D721Med (cell line): ENCODE results near the gene CHST11.

ENCODE experiments used
- DNase-seq: peaks from one replicate; pipeline ENCODE4 v3.0.0; 2011; ENCODE audit warnings: low spot score; ENCODE audit not compliant: insufficient read length
- FAIRE-seq: peaks from 2 replicates; lab custom pipeline; 2011; peaks lifted over from hg19 to GRCh38; lab: Jason Lieb, UNC
- TF ChIP-seq, protein P1 (sequence below): IDR thresholded peaks from 2 replicates; pipeline ENCODE4 v1.5.1; 2012; ENCODE audit warnings: mild to moderate bottlenecking, control low read depth; ENCODE audit not compliant: insufficient read depth; ENCODE audit errors: missing control alignments

Gene CHST11

DNA sequence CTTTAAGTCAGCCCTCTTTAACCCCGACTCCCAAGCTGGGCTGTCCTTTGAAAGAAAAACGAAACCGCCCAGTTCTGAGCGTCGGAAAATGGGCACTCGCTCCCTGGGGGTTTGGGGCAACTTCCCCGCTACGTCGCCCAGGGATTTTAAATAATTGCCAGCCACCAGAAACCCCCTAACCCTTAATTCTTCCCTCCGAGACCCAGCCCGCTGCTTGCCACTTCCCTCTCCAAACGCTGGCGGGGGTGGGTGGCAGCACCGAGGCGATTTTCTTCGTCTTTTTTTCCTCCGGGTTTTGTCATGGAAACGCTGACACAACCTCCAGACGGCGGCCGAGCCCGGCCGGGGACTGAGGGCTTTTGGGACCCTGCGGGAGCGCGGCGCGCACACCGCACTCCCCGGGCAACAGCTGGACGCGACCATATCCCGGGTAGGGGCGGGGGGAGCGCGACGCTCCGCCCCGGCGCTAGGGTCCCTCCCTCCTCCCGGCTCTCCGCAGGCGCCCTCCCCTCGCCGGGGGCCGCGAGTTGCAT is at the start of gene CHST11:
Gene CHST11 (plus strand): TSS at position 532 of the 533 bp plus-strand sequence.
- no peak for FAIRE-seq

DNA sequence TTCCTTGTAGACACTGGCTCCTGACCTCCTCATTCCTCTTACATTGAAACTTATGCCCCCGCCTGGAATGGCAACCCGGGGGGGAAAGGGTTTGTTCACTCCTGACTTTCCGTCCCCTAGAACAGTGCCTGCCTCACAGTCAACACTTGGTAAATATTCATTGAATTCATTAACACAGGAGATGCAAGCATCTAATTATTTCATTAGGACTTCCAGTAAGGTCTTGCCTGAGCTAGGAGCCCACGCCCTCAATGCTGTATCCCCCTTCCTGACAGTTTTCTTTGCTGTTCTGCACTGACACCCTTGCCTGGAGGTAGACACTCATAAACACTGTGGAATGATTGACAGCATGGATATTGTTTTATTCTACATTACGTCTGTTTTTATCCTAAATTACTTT is 49.3 kb upstream of the CHST11 start:
- DNase-seq (no peak), FAIRE-seq (no peak)
- TF ChIP-seq, protein P1, sequence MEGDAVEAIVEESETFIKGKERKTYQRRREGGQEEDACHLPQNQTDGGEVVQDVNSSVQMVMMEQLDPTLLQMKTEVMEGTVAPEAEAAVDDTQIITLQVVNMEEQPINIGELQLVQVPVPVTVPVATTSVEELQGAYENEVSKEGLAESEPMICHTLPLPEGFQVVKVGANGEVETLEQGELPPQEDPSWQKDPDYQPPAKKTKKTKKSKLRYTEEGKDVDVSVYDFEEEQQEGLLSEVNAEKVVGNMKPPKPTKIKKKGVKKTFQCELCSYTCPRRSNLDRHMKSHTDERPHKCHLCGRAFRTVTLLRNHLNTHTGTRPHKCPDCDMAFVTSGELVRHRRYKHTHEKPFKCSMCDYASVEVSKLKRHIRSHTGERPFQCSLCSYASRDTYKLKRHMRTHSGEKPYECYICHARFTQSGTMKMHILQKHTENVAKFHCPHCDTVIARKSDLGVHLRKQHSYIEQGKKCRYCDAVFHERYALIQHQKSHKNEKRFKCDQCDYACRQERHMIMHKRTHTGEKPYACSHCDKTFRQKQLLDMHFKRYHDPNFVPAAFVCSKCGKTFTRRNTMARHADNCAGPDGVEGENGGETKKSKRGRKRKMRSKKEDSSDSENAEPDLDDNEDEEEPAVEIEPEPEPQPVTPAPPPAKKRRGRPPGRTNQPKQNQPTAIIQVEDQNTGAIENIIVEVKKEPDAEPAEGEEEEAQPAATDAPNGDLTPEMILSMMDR, result no peak

More for the DNA sequence above, at the start of gene CHST11:
- peak; percentile 89 for DNase-seq
- TF ChIP-seq, protein P1, result no peak

DNA sequence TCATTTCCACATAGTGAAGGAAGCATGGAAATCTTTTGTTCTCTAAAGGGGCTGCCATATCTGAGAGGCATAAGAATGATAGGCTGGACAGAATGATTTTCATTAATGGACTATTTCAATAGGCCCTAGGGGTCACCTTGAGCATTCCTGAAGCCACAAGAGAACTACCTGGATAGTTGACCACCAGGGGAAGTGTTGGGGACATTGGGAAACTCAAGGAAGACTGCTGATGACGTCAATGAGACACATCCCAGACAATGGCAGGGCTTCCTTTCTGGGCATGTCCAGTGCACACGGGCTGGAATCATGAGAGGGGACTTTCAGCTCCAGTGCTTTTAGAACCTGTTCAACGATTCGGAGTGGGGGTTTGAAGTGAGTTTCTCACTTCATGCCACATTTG is 48.8 kb upstream of the CHST11 start:
- no peak for DNase-seq
- TF ChIP-seq, protein P1, result no peak
- no peak for FAIRE-seq

DNA sequence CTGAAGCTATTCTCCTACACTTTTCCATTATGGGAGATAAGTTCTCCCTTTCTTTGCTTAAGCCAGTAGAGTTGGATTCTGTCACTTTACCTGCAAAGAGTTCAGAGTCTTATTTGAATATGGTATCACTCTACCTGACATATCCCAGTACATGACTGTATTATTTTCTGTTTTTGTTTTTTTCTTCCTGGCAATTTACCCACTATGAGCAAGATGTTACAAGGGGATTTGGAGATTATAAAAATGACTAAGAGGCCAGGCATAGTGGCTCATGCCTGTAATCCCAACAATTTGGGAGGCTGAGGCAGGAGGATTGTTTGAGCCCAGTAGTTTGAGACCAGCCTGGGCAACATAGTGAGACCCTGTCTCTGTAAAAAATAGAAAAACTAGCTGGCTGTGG is 46.4 kb upstream of the CHST11 start:
- FAIRE-seq, result no peak
- TF ChIP-seq, protein P1, result no peak
- DNase-seq, result no peak

DNA sequence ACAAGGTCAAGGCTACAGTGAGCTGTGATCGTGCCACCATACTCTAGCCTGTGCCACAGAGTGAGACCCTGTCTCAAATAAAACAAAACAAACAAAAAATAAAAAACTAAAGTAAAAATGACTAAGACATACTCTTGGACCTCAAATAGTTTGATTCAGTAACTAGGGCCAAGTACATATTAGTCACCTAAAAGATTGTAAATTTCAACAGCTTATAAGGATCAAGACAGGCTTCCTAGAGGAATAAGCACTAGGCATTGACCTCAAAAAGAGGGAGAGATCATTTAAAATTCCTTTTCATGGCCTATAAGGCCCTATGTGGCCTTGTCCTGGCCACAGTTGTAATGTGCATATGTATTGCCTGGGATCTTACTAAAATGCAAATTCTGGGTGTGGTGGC is 46.0 kb upstream of the CHST11 start:
- DNase-seq, result no peak
- FAIRE-seq, result no peak
- TF ChIP-seq, protein P1, result no peak

DNA sequence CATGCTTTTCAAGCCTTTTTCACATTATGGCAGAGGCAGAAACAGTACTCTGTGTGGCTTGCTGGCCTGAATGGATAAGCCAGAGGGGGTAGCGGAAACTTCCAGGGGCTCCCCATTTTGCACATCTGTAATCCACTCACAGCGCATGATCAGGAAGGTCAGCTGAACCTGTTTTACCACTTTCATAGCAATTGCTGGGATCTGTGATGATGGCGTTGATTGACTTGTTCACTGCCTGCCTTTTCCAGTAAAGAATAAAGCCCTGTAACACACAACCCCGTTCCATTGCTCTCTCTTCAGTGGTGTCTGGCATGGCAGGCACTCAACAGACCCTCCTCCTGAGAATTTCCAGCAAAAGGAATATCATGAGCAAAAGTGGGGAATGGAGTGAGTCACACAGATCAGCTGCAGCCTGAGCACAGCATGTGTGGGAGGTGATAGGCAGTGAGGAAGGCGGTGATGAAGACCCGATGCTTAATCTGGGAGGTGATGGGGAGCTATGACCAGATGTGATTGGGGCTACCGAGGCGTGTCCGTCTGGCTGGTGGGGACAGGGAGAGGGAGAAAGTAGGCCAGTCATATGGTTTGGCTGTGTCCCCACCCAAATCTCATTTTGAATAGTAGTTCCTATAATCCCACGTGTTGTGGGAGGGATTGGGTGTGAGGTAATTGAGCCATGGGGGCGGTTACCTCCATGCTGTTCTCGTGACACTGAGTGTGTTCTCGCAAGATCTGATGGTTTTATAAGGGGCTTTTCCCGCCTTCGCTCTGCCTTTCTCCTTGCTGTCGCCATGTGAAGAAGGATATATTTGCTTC is 44.7 kb upstream of the CHST11 start:
- DNase-seq (no peak), FAIRE-seq (no peak)
- TF ChIP-seq, protein P1, result no peak

DNA sequence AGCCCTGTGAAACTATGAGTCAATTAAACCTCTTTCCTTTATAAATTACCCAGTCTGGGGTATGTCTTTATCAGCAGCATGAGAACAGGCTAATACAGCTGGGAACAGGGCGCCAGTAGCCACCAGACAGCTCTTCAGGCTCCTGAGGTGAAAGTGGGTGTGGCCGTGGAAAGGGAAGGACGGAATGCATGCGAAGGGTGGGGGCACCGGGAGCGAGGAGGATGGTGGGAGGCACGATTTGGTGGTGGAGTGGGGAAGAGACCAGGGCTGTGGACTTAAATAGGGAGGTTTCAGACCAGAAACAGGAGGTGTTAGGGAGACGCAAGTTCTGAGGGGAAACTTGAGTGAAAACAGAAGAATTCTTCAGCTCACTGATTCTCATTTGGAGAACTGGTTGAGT is 44.1 kb upstream of the CHST11 start:
- no peak for FAIRE-seq
- no peak for DNase-seq
- TF ChIP-seq, protein P1, result no peak
